HG03469 (cell line): Measurements from ENCODE around the gene LHX4.
"Not testable (repeated sequence)": the region's sequence is repeated elsewhere in the genome, so short reads cannot be mapped to it uniquely, and the experiment has no call there.

Experiments
- ATAC-seq: cut with Tn5 transposase; IDR thresholded peaks from one replicate; pipeline ENCODE4 v1.9.1; 2021; ENCODE audit warnings: mild to moderate bottlenecking, moderate library complexity, moderate number of reproducible peaks; ENCODE audit not compliant: unreplicated experiment

LHX4 gene

DNA sequence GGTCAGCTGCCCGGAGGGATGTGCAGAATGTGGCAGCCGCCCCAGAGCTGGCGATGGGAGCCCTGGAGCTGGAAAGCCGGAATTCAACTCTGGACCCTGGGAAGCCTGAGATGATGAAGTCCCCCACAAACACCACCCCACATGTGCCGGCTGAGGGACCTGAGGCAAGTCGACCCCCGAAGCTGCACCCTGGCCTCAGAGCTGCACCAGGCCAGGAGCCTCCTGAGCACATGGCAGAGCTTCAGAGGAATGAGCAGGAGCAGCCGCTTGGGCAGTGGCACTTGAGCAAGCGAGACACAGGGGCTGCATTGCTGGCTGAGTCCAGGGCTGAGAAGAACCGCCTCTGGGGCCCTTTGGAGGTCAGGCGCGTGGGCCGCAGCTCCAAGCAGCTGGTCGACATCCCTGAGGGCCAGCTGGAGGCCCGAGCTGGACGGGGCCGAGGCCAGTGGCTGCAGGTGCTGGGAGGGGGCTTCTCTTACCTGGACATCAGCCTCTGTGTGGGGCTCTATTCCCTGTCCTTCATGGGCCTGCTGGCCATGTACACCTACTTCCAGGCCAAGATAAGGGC is 33.5 kb upstream of the LHX4 start:
- ATAC-seq = no peak

DNA sequence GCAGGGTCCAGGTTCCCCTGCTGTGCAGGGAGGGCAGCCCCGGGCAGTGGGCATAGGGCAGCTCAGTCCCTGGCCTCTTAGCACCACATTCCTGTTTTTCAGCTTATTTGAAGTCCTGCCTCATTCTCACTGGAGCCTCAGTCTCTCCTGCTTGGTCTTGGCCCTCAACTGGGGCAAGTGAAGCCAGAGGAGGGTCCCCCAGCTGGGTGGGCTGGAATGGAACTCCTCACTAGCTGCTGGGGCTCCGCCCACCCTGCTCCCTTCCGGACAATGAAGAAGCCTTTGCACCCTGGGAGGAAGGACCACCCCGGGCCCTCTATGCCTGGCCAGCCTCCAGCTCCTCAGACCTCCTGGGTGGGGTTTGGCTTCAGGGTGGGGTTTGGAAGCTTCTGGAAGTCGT is 32.8 kb upstream of the LHX4 start:
- no peak for ATAC-seq

DNA sequence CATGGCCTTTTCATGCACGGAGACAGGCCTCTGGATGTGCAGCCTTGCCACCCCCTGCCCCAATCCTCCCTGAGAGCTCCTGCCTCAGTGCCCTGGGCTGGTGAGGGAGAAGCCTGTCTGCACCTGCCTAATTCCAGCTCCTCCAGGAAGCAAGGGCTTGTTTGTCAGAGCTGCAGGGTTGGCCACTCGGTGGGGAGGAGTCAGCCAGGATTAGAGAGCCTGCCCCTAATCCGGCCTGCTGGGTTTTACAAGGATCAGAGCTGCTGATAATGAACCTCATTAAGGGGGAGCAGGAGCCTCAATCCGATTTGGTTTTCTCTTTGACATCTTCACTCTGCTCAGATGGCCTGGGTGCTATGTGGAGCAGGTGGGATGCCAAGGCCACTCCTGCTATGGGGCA is 31.9 kb upstream of the LHX4 start:
- no peak for ATAC-seq

DNA sequence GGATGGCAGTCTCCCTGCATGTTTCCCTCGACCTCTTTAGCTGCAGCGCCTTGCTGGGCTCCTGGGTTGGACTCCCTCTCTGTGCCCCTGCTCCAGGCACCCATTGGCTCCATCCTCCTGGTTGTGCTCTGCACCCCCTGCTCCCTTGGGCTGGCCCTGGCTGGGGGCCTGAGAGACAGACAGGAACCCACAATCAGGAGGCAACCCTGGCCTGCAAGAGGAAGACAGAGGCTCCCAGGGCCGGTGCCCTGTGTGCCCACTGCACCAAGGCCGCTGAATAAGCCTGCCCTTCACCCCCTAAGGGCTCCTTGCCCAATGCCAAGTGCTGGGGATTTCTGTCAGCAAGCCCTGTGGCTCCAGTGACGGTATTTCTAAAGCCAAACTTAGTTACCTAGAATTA is 31.5 kb upstream of the LHX4 start:
- ATAC-seq = no peak

DNA sequence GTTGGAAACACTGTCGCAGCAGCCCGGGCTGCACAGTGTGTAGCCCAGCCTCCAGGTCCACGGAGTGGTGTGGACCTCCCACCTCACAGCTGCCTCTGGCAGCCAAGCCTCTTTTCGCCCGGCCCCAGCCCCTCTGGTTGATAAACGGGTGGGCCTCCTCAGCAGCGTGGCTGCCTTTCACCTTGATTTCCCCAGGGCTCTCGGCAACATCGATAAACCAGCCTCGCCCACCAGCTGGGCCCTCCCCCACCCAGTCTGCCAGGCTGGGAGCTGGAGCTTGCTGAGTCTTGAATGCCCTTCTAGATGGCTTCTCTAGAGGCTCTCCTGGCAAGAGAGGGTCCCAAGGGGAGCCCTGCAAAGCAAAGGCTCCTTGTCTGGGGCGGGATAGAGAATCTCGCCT is 31.0 kb upstream of the LHX4 start:
- no peak for ATAC-seq

DNA sequence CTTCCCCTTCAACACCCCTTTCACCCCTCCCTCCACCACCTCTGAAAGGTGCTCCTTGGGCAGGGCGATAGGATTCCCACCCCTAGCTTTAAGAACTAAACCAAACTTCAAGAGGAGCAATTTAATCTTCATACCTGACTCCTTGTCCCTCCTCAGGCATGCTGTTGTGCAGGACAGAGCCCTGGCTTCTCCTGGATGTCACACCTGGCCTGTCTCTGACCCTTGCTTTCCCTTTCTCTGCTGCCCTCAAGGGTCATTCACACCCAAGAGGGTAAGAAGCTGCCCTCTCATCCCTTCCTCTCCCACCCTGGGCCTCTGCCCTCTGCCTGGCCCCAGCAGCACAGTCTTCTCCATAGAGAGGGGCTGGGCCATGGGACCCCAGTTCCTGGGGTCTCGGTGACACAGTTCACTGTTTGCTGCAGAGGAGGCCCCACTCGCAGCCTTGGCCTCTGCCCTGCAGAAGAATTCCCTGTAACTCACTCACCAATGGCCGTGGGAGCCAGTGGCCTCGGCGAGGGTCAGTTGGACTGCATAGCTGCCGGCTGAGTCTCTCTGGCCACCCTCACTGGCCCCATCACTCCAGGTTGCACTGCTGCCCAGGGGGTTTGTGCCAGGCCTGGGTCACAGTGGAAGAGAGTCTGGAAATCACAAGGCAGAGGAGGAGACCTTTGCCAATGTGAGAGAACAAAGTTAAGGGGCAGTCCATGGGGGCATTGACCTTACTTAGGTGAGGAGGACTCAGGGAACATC is 28.4 kb upstream of the LHX4 start:
- ATAC-seq = no peak

DNA sequence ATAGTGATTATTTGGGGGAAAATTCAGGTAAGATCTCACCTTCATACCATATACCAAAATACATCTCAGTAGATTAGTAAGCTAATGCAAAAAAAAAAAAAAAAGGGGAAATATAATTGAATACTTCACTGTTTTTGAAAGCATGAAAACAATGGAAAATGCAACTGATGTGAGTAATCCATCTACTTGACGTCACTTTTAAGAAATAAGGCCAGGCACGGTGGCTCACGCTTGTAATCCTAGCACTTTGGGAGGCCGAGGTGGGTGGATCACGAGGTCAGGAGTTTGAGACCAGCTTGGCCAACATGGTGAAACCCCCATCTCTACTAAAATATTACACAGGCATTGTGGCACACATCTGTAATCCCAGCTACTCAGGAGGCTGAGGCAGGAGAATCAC is 27.5 kb upstream of the LHX4 start:
- ATAC-seq = not testable (repeated sequence)

DNA sequence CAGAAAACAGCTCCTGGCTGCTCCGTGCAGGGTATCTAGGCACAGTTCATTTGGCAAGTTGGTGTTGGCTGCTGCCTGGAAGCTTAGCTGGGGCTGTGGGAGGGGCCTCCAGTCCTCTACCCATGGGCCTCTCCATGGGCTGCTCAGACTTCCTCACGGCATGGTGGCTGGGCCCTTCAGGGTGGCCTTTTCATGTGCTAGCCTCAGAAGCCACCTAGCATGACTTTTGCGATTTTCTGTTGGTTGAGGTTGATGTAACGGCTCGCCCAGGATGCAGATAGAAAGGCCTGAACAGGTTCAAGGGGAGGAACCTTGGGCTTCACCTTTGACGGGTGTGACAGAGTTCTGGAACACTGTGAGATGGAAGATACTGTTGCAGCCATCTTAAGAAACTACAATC is 25.8 kb upstream of the LHX4 start:
- no peak for ATAC-seq

DNA sequence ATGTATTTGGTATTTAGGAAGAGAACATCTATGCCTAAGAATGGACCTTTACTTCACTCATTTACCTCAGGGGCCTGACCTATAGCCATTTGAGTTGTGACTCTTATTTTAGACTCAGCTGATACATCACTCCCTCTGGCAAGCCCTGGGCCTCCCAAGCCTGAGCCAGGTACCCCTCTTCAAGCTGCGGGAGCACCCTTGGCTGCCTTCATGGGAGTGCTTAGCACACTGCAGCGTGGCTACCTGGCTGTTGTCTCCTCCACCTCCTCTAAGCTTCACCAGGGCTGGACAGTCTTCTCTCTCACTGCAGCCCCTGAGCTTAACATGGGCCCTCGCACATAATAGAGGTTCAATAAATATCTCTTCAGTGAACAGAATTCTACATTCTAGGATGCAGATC is 23.5 kb upstream of the LHX4 start:
- no peak for ATAC-seq

DNA sequence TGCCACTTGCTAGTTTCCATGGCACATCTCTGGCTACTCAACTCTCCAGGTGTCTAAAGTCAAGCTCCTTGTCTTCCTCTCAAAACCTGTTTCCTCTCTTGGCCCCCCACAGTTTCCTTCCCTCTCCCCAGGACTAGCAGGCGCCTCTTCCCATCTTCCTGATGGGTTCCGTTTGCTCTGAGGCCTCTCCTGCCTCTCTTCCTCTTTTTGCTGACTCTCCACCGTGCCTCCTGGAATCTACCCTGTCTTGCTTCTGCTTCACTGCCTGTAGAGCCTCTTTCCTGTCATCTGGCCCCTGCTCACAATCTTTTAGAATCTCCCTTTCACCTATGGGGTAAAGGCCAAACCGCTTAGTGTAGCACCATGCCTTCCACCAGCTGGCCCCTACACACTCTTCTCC is 21.8 kb upstream of the LHX4 start:
- no peak for ATAC-seq

DNA sequence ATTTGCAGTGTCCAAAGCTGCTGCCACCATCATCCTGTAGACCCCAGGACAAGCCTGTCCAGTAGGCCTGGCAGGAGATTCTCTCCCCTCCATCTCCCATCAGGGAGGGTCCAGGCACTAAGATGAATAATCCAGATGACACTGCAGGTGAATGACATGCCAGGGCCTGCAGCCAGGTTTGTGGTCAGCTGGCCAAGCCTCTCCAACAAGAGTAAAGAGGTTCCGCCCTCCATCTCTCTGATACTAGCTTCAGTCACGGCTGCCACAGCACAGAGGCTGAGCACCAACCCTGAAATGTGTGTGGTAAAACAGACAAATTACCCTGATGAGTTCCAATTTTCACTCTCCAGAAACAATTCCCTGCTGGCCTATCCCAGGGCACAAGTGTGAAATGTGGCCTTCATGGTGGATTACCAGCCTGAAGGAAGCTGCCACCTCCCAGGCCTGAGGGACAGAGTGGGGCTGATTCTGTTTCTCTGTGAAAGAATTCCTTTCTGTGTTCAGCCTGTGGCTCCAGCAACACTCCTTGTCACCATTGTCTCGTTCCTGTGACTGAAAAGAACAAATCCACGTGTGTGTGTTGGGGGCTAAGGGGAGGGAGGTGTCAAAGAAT is 19.9 kb upstream of the LHX4 start:
- ATAC-seq = no peak

DNA sequence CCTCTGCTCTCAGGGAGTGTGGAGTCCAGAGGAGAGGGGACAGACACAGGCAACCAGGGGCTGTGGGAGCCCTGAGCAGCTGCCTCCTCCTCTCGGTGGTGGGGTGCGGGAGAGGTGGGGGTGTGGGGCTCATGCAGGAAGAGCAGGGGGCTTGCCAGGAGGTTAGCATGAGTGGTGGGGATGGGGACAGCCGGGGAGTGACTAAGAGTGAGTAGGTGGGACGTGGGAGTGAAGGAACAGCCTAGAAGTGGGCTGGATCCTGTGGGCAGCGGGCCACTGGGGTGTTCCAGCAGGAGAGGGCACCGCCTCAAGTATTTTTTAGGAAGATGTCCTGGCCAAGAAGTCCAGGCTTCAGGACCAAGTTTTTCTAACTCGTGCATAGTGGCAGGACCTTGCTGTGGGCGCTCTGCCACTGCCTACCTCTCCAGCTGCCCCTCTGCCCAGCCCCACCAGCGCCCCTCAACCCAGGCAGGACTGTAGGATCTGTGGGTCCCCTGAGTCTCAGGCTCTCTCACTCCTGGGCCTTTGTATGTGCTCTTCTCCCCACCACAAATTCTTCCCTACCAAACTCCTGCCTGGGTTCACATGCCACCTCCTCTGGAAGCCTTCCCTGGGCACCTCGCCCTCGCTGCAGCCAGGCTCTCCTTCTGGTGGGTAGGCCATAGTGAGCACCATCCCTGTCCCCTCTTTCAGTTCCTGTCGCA is 18.8 kb upstream of the LHX4 start:
- ATAC-seq = no peak

DNA sequence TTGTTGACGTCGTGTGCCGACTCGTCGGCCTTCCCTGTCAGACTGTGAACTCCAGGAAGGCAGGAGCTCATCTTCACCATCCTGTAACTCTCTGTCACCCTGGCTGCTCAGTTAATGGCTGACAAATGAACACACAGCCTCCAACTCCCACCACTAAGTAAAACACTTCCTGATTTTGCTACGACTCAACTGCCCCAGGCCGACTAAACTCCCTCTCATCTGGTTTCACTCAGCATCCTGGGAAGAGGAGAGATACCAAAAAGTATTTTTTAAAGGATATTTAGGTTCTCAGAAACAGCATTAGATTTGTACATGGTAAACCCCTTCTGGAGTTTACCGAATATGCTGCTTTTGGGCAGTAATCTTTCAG is 18.2 kb upstream of the LHX4 start:
- no peak for ATAC-seq

DNA sequence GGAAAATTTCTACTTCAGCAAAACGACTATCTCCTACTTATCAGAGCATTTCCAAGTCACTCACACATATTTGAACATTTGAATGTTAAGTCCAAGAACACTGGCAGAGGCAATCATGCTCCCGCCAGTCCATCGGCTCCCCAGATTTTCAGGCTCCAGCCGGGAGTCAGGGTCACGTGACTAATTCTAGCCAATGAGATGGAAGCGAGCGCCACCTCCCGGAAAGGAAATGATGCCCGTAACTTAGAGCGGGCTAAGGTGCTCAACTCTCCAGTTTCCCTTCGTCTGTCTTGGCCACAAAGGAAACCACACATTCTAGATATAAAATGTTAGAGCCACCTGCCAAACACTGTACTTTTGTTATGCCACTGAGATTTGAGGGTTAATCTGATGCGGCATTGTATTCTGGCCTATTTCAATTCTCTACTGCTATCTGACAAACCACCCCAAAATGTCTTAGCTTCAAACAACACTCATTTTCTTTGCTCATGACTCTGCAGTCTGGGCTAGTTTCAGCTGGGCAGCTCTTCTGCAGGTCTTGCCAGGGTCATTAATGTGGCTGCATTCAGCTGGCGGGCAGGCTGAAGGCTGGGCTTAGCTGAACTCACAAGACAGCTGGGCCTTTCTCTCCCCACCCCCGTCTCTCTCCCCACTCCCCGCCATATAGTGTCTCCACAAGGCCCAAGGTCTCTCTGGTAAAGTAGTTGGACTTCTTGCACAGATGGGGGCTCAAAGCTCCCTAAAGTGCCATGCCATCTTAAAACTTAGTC is 16.5 kb upstream of the LHX4 start:
- no peak for ATAC-seq

DNA sequence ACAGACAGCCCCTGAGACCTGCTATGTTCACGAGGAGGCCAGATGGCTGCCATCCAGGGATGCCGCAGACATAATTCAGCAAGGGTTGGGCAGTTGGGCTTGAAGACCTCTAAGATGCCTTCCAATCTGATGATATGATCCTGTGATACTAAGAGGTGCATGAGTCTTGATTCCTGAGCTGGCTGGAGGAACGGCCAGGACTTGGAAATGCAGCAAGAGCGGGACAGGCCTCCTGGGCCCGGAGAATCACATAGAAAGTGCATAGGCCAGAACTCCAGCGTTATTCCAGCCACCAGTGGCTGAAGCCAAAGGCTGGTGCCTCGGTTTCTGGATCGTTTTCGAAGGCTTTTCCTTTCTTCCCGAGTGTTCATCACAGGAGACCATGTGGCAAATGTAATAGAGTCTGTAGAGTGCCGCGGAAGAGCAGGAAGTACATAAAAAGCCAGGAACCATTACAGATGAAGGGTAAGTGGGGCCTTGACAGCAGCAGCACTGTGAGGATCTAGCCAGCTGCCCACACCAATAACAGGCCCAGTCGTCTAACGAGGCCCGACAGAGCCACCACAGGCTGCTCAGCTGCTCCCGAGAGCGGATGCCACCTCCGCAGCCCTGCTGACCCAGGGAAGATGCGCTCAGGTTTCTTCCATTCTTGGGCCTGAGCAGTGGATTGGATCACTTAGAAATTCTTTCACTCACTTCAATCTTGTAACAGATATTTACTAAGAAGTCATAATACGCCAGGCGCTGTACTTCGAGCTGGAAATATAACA is 14.0 kb upstream of the LHX4 start:
- ATAC-seq = no peak

DNA sequence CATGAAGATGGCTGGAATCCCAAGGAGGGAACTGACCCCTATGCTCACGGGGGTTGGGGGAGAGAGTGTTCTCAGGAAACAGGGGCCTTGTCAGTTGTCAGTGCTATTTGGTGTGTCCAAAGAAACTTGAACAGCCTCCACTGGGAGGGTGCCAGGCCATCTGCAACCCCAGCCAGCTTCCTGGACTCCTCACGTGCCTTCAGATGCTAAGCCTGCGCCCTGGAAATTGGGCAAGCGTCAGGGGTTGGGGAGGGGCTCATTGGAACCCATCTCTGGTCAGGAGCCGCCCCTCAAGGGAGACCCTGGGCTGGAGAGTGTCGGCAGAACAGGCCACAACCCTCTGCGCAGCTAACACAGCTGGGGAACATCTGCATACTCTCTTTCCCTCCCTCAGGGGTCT is 13.1 kb upstream of the LHX4 start:
- ATAC-seq = no peak

DNA sequence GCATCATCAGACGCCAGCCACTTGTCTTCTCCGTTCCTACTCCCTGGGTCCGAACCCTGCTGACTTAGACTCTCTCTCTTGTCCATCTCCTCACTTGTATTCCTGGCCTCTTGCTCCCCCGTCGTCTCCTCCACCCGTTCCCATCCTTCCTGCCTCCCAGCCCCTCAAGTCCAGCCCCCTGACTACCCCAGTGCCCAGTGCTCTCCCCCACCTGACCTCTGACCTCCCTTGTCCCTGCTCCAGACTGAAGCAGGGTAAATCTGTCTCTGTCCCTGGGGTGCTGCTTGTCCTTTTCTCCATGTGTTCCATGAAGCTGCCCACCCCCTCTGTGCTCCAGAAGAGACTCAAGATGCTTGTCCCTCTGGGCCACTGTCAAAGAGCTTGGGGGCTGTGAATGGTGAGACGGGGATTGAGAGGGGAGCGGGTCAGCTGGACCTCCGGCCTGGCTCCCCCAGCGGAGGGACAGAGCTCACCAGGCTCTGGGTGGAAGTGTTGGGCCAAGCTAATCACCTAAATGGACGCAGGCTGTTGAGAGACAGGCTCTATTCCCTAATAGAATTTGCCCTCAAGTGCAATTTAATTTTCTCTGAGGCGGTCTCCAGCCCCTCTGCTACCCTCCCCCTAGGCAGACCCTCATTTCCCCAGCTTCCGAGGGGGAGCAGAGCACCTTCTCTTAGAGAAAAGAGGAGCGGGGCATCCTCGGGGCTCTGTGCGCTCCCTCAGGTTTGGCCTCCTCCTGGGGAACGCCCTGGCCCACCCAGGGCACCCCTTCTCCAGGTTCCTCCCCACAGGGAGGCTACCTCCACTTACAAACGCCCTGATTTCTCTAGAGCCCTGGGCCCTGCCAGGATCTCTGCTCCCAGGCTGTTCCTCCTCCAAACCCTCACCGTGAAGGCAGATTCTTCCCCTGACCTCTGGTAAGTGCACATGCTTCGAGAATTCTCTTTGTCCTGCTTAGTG is 11.0 kb upstream of the LHX4 start:
- no peak for ATAC-seq

DNA sequence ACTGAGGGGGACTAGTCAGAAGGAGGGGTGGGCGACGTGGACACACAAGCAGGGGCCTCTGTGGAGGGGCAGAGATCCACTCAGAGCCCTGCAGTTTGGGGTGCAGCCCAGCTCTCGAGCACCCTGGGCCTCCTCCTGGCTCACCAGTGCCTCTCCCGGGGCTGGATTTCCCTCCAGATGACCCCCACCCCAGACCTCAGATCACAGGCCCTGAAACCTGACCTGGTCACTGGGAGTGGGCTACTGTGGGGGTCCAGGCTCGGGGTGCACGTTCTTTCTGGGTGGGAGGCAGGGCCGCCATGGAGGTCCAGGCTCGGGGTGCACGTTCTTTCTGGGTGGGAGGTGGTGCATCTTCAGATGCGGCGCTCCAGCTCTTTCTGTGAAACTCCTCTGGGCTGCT is 10.3 kb upstream of the LHX4 start:
- no peak for ATAC-seq

DNA sequence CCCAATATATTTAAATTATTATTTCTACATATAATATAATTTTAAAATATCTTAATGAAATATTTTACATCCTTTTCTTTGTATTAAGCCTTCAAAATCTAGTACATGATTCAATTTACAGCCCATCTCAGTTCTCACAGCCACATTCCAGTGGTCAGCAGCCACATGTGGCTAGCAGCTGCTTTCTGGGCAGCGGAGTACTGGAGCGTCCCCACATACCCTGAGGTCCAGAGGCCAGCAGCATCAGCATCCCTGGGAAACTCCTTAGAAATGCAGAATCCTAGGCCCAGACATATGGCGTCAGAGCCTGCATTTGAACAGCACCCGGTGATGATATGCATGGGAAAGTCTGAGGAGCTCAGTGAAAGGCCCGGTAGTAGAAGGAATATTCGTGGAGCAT is 8.6 kb upstream of the LHX4 start:
- no peak for ATAC-seq
